RPMI8226 (cell line): ENCODE results near the gene MAST1.
"Not testable (repeated sequence)": the region's sequence is repeated elsewhere in the genome, so short reads cannot be mapped to it uniquely, and the experiment has no call there.

Experiments used
- DNase-seq: peaks from one replicate; pipeline ENCODE4 v3.0.0-alpha.2; 2015

Gene MAST1

DNA sequence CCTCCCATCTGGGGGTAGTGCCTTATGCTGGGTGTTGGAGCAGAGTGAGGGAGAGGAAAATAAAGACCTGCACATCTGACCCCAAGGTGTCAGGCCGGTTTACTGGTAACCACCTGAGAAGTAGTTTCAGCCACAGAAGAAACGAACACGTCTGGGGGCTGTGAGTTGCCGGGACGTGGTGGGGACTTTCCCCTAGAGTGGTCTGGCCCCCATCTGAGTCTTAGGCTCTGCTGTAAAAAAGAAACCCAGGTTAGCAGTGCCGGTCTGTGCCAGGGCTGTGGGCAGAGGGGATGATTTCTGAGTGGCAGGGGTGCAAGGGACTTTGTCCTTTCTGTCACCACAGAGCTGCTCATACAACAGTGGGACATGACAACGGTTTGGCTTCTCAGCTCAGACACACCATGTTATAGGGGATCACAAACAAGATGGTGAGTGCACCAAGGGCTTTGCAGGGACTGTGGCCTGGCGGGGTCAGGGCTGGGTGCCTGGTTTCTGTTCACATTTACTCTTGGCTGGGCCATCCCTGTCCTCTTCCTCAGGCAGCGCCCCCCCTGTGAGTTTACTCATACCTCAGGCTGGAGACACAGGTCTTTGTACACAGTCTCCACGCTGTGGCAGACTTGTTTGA lies 61.7 kb downstream of the MAST1 start:
- no peak for DNase-seq

DNA sequence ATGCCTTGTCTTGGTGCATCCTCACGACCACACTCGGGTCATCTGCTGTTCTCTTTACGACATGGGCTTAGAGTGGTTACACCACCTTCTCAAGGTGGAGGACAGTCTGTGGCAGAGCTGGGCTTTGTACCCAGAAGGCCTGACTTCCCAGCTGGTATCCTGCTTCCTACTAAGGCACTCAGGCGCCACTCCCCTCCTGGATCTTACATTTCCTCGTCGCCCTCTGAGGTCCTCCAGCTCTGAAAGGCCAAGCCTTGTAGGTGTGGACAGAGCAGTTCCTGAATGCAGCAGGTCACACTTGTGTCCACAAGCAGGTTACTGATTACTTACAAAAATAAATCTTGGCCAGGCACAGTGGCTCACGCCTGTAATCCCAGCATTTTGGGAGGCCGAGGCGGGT lies 68.9 kb downstream of the MAST1 start:
- no peak for DNase-seq

- DNase-seq, result no peak
Measured at GRCh38 chr19:12912571-12912970, 74.3 kb downstream of the MAST1 start.

DNA sequence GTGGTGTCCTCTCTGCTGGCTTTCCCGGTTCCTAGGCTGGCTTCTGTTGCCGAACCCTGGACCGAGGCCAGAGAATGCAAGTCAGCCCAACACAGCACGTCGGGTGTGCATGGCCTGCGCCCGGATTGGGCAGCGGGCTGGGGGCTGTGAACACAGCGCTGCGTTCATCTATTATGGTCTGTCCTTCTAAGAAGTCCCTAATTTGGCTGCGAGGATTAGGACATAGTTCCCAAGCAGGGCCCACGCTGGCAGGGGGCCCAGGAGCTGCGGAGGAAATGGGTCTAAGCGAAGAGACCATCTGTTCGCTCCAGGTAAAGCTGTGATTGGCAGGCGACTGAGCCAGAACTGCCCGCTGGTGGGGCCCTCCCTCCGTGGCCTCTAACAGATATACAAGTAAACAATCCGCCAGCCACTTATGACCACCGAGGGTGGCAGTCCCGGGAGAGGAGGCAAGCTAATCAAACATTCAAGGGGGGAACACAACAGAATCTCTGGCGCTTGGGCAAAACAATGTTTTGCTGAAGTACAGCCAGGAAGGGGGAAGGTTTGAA lies 74.8 kb downstream of the MAST1 start:
- DNase-seq, result no peak

DNA sequence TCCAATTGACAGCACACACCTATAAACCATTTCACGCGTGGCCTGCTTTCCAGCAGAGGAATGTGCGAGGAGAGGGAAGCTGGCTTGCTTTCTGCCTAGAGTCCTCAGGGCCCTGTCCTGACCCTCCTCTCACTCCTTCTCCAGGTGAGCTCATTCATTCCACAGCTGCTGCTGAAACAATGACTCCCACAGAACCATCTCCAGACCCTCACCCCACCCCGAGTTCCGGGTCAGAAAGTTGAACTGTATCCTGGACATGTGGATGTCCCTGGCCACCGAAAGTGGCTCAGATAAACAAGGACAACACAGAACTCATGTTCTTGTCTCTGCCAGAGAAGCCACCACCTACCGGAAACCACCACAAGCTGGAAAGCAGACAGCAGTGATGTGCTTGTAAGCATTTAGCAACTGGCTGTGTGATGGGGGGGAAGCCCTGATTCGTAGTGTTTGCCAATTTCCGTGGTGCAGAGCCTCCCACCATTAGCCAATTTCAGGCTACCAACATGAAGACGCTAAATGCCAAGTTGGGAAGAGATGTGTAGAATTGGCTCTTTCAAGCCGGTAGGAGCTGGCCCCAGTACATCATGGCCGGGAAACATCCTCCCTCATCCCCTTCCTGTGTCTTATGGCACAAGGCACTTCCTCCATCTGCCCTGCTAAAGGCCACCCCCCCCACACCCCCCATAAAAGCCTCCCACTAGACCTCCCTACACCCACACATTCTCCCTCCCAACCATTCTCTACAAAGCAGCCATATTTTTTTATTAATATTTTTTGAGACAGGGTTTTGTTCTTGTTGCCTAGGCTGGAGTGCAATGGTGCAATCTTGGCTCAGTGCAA lies 75.8 kb downstream of the MAST1 start:
- DNase-seq, result peak; percentile 67

DNA sequence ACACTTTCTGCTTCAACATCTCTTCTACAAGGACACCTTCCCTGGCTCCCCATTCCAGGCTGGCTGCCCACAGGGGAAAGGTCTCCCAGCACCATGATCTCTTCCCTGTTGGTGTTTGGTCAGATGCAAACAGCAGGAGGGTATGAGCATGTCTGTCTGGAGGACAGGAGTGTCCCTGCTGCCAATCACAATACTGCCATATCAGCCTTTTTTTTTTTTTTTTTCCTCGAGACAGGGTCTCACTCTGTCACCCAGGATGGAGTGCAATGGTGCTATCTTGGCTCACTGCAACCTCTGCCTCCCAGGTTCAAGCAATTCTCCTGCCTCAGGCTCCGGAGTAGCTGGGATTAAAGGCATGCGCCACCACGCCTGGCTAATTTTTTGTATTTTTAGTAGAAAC lies 77.5 kb downstream of the MAST1 start:
- not testable (repeated sequence) for DNase-seq

GRCh38 chr19:12918253-12918652 lies 79.9 kb downstream of the MAST1 start:
- DNase-seq, result no peak

- DNase-seq, result no peak
Measured at GRCh38 chr19:12921047-12921446, 82.7 kb downstream of the MAST1 start.

DNA sequence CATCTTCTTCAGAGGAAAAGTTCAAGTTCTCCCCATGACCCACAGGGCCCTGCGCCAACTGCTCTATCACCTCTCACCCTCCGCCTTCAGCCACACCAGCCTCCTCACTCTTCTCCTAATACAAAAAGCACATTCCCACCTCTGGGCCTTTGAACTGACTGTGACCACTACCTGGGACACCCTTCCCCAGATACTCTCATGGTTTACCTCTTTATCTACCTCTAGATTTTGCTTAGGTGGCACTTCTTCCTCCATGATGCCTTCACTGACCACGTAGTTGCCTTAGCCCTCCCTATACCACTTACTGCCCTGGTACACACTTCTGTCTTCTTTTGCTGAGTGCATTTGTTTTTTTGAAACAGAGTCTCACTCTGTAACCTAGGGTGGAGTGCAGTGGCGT lies 84.6 kb downstream of the MAST1 start:
- no peak for DNase-seq
